NCI-H146 treated with DMSO at 0.1 percent for 48 hours (cell line): ENCODE measurements around the gene AGL.
"Not testable (repeated sequence)": the region's sequence is repeated elsewhere in the genome, so short reads cannot be mapped to it uniquely, and the experiment has no call there.

Experiments
- DNase-seq: peaks from one replicate; lab custom pipeline; 2025; ENCODE audit not compliant: unreplicated experiment; lab: John Stamatoyannopoulos, UW

Gene AGL

DNA sequence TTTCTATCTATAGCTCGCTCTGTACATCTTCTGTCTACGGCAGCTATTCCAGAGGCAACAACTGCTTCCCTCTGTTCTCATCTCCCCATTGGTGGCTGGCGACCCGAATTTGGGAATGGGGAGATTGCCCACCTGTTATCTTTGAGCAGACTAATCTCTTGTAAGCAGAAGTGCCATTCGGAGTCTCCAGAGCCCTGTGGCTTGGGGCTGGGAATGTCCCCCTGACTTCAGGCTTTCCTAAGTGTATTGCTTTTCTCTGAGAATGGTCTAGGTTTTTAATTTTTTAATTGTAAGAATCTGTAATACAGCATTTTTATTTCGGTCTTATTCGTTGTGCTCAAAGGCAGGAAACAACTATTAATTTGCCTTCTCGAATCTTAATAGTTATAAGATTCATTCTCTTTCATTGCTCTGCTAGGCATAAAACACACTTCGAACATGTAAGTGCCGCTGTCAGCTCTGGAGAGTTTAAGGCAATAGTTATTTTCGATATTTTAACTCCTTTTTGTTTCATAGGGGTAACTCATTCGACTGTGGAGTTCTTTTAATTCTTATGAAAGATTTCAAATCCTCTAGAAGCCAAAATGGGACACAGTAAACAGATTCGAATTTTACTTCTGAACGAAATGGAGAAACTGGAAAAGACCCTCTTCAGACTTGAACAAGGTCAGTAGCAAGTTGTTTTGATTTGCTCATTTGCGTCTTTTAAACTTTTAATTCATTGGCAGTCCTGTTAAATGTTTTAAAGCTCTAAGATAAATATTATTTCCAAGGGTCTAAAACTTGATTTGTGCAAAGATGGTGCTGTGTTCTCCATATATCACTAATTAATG is 514 bp downstream of the AGL start:
- DNase-seq: no peak

DNA sequence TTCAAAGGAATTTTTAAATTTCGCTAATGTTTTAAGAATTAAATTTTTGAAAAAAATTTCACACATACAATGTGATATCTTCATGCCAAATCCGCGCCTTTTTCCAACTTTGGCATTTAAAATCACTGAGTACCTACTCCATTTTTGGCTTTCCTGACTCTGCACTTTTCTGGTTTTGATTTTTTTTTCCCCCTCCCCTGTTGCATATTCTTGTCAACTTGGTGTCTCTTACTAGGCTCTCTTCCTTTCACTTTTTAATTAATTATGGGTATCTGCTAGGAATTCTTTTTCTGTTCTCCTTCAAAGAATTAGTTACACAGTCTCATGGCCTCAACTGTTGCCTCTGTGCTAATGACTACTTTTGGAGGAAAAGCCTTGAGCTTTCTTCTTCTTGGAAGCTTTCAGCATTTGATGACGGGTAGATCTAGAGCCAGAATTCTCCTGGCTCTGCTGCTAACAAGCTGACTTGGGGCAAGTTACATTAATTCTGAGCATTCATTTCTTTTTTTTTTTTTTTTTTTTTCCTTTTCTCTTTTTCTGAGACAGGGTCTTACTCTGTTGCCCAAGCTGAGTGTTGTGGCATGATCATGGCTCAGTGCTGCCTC is 1.8 kb downstream of the AGL start:
- no peak for DNase-seq

DNA sequence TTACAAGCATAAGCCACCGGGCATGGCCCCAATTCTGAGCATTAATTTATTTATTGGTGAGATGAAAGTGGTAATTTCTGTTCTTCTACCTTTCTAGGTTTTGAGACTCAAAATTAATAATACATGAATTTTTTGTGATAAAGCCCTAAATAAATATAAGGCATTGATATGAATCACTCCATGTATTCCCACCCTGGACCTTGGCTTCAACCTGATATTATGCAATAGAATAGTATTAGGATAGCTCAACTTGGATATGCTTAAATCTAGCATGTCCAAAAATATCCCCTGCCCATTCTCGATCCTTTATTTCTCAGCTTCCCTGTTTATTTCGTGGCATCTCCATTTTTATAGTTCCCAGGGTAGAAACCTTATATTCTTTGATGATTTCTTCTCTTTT is 2.5 kb downstream of the AGL start:
- DNase-seq: no peak

DNA sequence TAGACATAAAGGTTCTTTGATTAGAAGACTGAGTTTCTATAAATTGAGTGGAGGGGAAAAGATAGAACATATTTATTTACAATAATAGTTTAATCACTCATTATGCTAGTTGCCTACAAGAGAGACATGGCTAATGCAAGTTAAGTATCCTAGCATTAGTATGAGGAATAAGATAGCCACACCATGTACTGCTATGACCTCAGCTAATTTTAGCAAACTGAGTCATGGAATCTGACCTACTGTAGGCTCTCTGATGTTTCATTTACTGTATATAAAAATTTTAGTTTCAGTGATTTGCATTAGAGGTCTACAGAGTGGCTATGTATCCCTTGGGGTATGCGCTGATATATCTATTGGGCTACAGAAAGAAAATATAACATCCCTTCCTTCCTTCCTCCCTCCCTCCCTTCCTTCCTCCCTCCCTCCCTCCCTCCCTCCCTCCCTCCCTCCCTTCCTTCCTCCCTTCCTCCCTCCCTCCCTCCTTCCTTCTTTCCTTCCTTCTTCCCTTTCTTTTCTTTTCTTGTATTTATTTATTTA is 5.8 kb downstream of the AGL start:
- DNase-seq: no peak

DNA sequence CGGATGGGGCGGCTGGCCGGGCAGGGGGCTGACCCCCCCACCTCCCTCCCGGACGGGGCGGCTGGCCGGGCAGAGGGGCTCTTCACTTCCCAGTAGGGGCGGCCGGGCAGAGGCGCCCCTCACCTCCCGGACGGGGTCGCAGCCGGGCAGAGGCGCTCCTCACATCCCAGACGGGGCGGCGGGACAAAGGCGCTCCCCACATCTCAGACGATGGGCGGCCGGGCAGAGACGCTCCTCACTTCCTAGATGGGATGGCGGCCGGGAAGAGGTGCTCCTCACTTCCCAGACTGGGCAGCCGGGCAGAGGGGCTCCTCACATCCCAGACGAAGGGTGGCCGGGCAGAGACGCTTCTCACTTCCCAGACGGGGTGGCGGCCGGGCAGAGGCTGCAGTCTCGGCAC is 6.9 kb downstream of the AGL start:
- not testable (repeated sequence) for DNase-seq

DNA sequence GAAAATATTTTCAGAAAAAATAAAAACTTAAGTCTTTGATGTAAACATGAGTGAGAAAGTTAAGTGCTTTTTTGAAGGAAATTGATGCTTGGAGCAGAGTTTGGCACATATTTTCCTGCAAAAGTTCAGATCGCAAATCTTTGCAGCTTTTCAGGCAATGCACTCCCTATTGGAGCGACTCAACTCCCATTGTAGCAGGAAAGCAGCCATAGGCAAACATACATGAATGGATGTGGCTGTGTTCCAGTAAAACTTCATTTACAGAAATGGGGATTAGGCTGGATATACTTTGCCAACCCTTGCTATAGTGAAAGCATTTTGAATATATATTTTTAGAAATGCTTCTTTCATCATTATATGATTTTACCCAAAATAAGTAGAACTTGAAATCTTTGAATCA is 8.1 kb downstream of the AGL start:
- no peak for DNase-seq

DNA sequence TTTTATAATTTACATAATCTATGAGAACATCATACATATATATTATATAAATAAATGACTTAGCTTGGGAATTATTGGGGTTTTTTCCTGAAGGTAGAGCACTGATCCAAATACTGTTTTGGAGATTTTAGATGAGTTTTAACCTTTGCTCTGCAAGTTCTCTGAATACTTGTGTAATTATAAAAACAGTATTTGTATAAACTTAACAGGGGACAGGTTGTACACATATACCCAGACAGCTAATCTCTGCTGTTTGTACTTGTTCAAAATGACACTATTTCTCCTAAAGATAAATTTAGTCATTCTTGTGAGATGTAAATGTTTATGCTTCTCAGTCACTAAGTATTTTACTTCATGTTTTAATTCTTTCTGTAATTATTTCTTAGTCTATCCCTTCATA is 8.7 kb downstream of the AGL start:
- DNase-seq: no peak

DNA sequence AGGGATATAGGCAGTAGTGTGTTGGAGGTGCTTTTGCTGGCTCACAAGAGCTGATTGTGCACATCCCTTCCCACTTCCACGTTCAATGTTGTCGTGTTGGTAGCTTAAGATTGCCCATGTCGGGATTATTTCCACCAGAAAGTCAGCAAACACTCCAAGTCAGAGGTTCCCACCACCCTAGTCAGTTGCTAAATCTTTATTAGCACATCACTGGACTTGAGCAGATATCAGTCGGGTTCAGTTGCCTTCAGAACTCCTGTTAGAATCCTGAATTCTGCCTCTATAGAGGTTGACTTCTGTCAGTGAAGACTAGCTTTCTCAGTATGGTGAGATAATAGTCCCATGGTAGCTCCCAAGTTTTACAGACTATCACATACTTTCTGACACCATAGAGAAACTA is 10.5 kb downstream of the AGL start:
- DNase-seq: no peak

DNA sequence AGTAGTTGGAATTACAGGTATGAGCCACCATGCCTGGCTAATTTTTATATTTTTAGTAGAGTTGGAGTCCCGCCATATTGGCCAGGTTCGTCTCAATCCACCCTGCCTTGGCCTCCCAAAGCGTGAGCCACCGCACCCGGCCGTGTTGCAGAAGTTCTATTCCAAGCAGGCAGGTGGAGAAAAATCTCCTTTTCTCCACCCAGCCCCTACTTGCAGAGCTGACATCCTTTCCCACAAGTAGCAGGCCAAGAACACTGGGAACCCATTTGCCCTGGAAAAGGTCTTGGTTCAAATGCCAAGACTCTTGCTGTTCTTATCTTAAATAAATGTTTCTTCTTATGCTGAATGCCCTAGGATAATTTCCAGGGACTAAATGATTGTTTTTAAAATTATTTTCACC is 17.5 kb downstream of the AGL start:
- DNase-seq: no peak

DNA sequence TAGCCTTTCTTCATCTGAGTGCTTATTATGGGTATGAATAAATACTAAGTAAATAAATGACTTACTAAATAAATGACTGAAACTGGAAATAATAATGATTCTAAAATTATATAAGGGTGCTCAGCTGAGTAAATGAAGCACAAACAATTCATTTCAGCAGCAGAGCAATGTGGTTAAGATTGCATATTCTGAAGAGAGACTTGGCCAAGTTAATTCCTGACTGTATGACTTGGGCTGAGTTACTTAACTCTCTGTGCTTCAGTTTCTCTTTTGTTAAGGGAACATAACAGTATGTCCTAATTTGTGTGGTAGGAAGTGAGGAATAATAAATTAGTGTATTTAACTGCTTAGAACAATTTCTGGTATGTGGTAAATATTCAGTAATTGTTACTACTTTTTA is 19.1 kb downstream of the AGL start:
- no peak for DNase-seq

DNA sequence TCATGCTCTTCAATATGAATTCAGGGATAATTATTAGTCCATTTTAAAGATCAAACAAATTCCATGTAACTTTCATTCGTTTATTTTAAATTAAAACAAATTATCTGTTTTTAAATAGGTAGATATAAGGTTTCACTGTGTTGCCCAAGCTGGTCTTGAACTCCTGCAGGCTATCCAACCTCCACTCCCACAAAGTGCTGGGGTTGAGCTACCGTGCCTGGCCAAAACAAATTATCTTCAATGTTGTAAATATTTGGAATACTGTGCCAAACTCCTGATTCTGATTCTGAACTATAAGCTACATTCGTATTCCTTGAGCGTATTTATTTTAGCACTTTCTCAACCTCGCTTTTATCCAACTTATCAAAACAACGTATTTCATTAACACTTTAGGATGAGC is 19.6 kb downstream of the AGL start:
- DNase-seq: no peak

DNA sequence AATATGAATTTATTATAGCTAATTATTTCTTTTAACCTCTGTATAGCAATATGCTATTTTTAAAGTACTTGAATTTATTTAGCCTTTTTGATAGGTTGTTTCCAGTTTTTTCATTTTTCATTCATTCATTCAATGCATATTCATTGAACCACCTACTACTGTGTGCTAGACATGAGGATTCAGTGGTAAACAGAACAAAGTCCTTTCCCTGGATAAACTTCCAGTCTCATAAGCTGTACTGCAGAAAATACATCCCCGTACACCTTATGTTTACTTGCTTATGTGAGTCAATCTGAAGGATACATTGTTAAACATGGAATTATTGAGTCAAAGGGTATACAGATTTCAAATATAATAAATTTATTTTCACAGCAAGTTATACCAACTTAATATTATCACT is 21.9 kb downstream of the AGL start:
- no peak for DNase-seq

DNA sequence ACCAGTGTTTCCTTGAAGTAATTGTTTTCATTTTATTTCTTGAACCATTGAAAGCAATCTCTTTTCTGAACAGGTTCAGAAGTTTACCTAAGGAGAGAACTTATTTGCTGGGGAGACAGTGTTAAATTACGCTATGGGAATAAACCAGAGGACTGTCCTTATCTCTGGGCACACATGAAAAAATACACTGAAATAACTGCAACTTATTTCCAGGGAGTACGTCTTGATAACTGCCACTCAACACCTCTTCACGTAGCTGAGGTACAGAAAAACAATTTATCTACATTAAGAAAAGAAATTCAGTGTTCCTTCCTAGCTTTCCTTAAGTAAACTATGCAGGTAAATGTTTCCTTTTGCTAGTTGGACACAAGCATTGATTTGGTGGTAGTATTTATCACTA is 27.4 kb downstream of the AGL start:
- DNase-seq: no peak

DNA sequence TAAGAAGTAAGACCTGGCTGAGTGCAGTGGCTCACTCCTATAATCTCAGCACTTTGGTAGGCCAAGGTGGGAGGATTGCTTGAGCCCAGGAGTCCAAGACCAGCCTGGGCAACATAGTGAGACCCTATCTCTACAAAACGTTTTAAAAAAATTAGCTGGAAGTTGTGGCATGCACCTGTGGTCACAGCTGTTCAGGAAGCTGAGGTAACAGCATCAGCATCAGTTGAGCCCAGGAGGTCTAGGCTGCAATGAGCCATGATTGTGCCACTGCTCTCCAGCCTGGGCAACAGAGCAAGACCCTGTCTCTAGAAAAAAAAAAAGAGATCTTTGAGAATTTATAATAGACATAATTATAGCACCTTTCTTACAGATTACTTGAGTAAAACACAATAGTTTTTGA is 36.0 kb downstream of the AGL start:
- DNase-seq: no peak

DNA sequence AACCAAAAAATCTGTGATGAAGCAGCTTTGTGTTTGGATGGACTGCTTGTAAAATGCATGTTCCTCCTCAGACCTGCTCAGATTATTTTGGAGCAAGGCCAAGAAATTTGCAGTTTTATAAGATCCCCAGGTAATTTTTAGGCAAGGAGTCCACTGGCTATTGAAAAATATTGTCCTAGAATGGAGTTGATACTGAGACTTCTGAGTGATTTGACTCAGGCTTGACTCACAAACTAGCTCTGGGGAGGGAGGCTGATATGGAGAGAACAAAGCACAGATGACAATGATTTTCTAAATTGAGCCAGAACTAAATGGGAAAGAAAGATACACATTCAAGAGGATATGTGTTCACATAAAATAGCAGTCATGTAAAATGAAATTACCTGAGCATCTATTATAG is 36.7 kb downstream of the AGL start:
- no peak for DNase-seq

DNA sequence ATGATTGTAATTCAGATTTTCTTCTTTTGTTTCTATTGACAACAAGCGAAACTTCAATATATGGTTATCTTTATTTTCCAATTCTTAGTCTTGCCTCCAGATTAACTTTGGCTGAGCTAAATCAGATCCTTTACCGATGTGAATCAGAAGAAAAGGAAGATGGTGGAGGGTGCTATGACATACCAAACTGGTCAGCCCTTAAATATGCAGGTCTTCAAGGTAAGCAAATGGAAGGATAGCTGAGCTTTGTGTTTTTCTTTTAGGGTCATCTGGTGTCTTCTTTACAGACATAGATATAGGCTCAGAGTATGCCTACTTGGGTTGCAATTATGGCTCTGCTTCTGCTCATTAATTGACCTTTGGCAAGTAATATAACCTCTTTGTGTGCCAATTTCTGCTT is 37.7 kb downstream of the AGL start:
- DNase-seq: no peak

DNA sequence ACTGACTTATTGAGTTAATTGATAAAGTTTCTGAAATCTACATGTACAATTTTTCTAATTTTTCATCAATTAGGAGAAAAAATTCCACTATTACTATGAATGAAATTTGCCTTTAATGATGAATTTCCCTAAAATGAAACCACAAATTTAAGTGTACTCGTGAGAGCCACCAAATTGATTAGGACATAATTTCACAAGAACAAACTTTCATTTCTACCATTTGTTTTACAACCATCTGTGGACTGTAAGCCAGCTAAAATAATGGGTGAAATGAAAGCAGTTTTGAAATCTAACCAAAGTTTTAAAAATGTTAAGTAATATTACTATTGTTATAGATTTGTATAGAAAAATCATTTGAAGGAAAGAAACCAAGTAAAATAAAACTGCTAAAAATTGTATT is 41.8 kb downstream of the AGL start:
- DNase-seq: no peak

DNA sequence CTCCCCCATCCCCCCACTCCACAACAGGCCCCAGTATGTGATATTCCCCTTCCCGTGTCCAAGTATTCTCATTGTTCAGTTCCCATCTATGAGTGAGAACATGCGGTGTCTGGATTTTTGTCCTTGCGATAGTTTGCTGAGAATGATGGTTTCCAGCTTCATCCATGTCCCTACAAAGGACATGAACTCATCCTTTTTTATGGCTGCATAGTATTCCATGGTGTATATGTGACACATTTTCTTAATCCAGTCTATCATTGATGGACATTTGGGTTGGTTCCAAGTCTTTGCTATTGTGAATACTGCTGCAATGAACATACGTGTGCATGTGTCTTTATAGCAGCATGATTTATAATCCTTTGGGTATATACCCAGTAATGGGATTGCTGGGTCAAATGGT is 53.1 kb downstream of the AGL start:
- not testable (repeated sequence) for DNase-seq

DNA sequence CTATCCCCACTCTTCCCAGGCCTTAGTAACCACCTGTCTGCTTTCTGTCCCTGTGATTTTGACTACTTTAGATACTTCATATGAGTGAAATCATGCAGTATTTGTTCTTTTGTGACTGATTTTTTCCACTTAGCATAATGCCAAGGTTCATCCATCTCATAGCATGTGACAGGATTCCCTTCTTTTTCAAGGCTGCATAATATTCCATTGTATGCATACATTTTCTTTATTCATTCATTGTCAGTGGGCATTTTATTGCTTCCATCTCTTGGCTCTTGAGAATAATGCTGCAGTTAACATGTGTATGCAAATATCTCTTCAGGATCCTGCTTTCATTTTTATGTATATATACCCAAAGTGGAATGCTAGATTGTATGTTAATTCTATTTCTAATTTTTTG is 56.4 kb downstream of the AGL start:
- DNase-seq: no peak

DNA sequence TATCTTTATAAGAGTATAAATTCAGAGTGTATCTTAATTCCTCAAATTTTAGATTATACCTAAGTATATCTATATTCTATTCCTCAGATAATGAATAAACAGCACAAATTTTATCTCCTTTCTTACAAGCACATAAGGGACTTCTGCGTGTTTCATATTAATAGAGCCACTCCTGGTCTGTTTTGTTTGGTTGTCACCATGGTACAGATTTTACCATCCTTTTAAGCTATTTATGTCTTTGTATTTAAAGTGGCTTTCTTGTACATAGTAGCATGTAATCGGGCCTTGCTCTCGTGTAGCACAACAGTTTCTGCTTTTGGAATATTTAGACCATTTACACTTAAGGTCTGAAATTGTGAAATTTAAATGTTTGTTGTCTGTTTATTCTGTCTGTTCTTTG is 67.1 kb downstream of the AGL start:
- no peak for DNase-seq

DNA sequence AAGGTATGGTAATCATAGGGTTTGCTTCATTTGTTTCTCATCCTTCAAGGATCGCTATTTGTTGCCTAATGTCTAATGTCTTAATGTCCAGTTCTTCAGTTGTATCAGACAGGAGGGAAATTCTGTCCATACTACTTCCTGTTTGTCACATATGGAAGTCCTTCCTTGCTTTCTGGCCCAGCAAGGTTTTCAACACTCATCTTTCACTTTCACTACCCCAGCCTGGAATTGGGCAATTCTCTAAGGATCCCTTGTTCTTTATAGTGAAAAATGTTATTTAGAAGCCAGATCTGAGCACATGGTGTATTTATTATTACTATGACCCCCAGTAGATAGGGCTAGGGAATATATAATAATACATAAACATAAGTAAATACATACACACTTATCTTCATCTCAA is 69.1 kb downstream of the AGL start:
- DNase-seq: no peak

DNA sequence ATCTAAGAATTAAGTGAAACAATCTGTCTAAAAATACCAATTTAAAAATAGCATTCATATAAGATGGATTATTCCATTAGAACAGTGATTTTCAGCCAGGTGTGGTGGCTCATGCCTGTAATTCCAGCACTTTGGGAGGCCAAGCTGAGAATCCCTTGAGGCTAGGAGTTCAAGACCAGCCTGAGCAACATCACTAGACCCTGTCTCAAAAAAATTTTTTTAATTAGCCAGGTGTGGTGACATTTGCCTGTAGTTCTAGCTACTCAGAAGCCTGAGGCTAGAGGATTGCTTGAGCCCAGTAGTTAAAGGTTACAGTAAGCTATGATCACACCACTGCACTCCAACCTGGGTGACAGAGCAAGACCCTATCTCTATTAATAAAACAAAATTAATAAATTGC is 84.6 kb downstream of the AGL start:
- DNase-seq: no peak

DNA sequence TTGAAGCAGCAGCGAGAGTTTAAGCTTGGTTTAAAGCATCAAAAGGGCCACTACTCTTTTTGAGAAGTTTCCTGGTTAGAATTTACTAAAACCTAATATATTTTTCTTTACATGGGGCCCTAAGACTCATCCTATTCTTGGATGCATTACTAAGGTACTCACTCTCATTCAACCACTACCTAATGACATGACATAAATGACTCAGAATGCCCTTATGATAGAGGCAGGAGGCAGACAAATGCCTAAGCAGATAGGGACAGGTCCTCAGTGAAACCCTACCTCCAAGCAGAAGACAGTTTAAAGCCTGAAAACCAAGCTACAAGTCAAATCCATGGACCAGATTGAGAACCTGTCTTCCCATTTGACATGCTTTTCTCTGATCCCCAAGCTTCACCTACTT is 85.4 kb downstream of the AGL start:
- no peak for DNase-seq
